Skeletal muscle satellite cell (primary cell): Measurements from ENCODE around the gene ASB1.
A peak's percentile ranks its signal among the peaks of the same experiment; 100 is the strongest.

Source experiments
- H3K27me3 ChIP-seq: 2 replicates; pipeline ENCODE4 v1.7.0; 2013; ENCODE audit warnings: low read length; ENCODE audit not compliant: control insufficient read depth, insufficient read depth
- H3K36me3 ChIP-seq: 2 replicates; pipeline ENCODE4 v1.7.0; 2013; ENCODE audit warnings: mild to moderate bottlenecking, control low read depth, low read length; ENCODE audit not compliant: insufficient read depth
- H3K4me1 ChIP-seq: 2 replicates; pipeline ENCODE4 v1.7.0; 2013; ENCODE audit warnings: low read length; ENCODE audit not compliant: control insufficient read depth, insufficient read depth
- H3K4me2 ChIP-seq: 2 replicates; pipeline ENCODE4 v1.7.0; 2013; ENCODE audit warnings: mild to moderate bottlenecking, low read length
- H3K4me3 ChIP-seq: 2 replicates; pipeline ENCODE4 v1.7.0; 2013; ENCODE audit warnings: low read length
- H3K9ac ChIP-seq: 2 replicates; pipeline ENCODE4 v1.7.0; 2013; ENCODE audit warnings: mild to moderate bottlenecking, low read depth, low read length, moderate library complexity
- H3K9me3 ChIP-seq: replicated peaks from 2 replicates; pipeline ENCODE4 v1.7.0; 2013; ENCODE audit warnings: mild to moderate bottlenecking, control low read depth, low read length

The ASB1 gene

GRCh38 chr2:238418999-238419546 lies 7.7 kb upstream of the ASB1 start:
- H3K4me1 ChIP-seq, result peaks cover 13% of the 10 kb centered on the region
- no peak overlapping the region for H3K4me3 ChIP-seq
- H3K4me2 ChIP-seq, result no peak overlapping the region
- H3K9ac ChIP-seq, result no peak overlapping the region
- no peaks in the 10 kb centered on the region for H3K9me3 ChIP-seq
- no peaks in the 10 kb centered on the region for H3K36me3 ChIP-seq
- H3K27me3 ChIP-seq, result no peaks in the 10 kb centered on the region

GRCh38 chr2:238420442-238420841 lies 6.3 kb upstream of the ASB1 start:
- H3K4me1 ChIP-seq, result peaks cover 19% of the 10 kb centered on the region
- H3K27me3 ChIP-seq, result no peaks in the 10 kb centered on the region
- no peak overlapping the region for H3K4me3 ChIP-seq
- H3K9me3 ChIP-seq, result no peaks in the 10 kb centered on the region
- H3K36me3 ChIP-seq, result no peaks in the 10 kb centered on the region
- no peak overlapping the region for H3K4me2 ChIP-seq
- no peak overlapping the region for H3K9ac ChIP-seq

- Histone ChIP-seq H3K27me3 (no peaks in the 10 kb centered on the region), H3K9ac (no peak overlapping the region), H3K4me1 (peaks cover 25% of the 10 kb centered on the region), H3K36me3 (no peaks in the 10 kb centered on the region), H3K4me3 (no peak overlapping the region), H3K4me2 (no peak overlapping the region), H3K9me3 (no peaks in the 10 kb centered on the region)
These were observed 5.6 kb upstream of the ASB1 start for GRCh38 chr2:238420878-238421694.

GRCh38 chr2:238421695-238422035 lies 5.1 kb upstream of the ASB1 start:
- H3K4me3 ChIP-seq, result no peak overlapping the region

GRCh38 chr2:238422285-238422684 lies 4.4 kb upstream of the ASB1 start:
- Histone ChIP-seq H3K4me1 (peaks cover 27% of the 10 kb centered on the region), H3K9ac (no peak overlapping the region), H3K36me3 (no peaks in the 10 kb centered on the region), H3K4me2 (no peak overlapping the region), H3K4me3 (no peak overlapping the region), H3K27me3 (no peaks in the 10 kb centered on the region), H3K9me3 (no peaks in the 10 kb centered on the region)

More at GRCh38 chr2:238421695-238422035, 5.1 kb upstream of the ASB1 start:
- Histone ChIP-seq H3K27me3 (no peaks in the 10 kb centered on the region), H3K4me2 (no peak overlapping the region), H3K9ac (no peak overlapping the region), H3K36me3 (no peaks in the 10 kb centered on the region), H3K4me1 (peaks cover 27% of the 10 kb centered on the region), H3K9me3 (no peaks in the 10 kb centered on the region)

GRCh38 chr2:238422940-238423339 lies 3.8 kb upstream of the ASB1 start:
- H3K4me2 ChIP-seq, result no peak overlapping the region
- no peaks in the 10 kb centered on the region for H3K9me3 ChIP-seq
- H3K36me3 ChIP-seq, result no peaks in the 10 kb centered on the region
- H3K4me1 ChIP-seq, result peaks cover 31% of the 10 kb centered on the region
- no peak overlapping the region for H3K4me3 ChIP-seq
- no peak overlapping the region for H3K9ac ChIP-seq
- H3K27me3 ChIP-seq, result no peaks in the 10 kb centered on the region

GRCh38 chr2:238423561-238424312 lies 3.0 kb upstream of the ASB1 start:
- peaks cover 37% of the 10 kb centered on the region for H3K4me1 ChIP-seq
- H3K9me3 ChIP-seq, result no peaks in the 10 kb centered on the region
- H3K4me2 ChIP-seq, result no peak overlapping the region
- peak overlapping the region; percentile 25 for H3K9ac ChIP-seq
- H3K4me3 ChIP-seq, result no peak overlapping the region
- H3K36me3 ChIP-seq, result peaks cover 3% of the 10 kb centered on the region
- H3K27me3 ChIP-seq, result no peaks in the 10 kb centered on the region

- Histone ChIP-seq H3K4me1 (peaks cover 38% of the 10 kb centered on the region), H3K4me3 (no peak overlapping the region), H3K9ac (peak overlapping the region; percentile 25), H3K4me2 (no peak overlapping the region), H3K36me3 (peaks cover 8% of the 10 kb centered on the region), H3K9me3 (no peaks in the 10 kb centered on the region), H3K27me3 (no peaks in the 10 kb centered on the region)
These were observed 2.4 kb upstream of the ASB1 start for GRCh38 chr2:238424313-238424700.

GRCh38 chr2:238425505-238425978 lies 1.2 kb upstream of the ASB1 start:
- H3K4me2 ChIP-seq, result peak overlapping the region; percentile 98
- H3K4me3 ChIP-seq, result peak overlapping the region; percentile 98
- peak overlapping the region; percentile 100 for H3K9ac ChIP-seq
- no peaks in the 10 kb centered on the region for H3K9me3 ChIP-seq
- no peaks in the 10 kb centered on the region for H3K27me3 ChIP-seq
- peaks cover 16% of the 10 kb centered on the region for H3K36me3 ChIP-seq
- H3K4me1 ChIP-seq, result peaks cover 38% of the 10 kb centered on the region

- H3K4me1 ChIP-seq, result peaks cover 38% of the 10 kb centered on the region
- peak overlapping the region; percentile 98 for H3K4me3 ChIP-seq
- peaks cover 21% of the 10 kb centered on the region for H3K36me3 ChIP-seq
- H3K4me2 ChIP-seq, result peak overlapping the region; percentile 98
- H3K9me3 ChIP-seq, result no peaks in the 10 kb centered on the region
- peak overlapping the region; percentile 100 for H3K9ac ChIP-seq
- no peaks in the 10 kb centered on the region for H3K27me3 ChIP-seq
These were observed 654 bp upstream of the ASB1 start for GRCh38 chr2:238425979-238426567.

GRCh38 chr2:238427435-238428162 lies 872 bp downstream of the ASB1 start:
- Histone ChIP-seq H3K27me3 (no peaks in the 10 kb centered on the region), H3K4me2 (peak overlapping the region; percentile 98), H3K4me1 (peaks cover 42% of the 10 kb centered on the region), H3K9me3 (no peaks in the 10 kb centered on the region), H3K36me3 (peaks cover 23% of the 10 kb centered on the region), H3K4me3 (peak overlapping the region; percentile 98), H3K9ac (peak overlapping the region; percentile 100)
